Cerebellar nuclear complex (tissue), 1 donor: ENCODE results near the gene NUP210L.

Experiments
- DNase-seq, 2 experiments: peaks; one replicate each; lab custom pipeline; 2025; lab: John Stamatoyannopoulos, UW

Gene NUP210L

DNA sequence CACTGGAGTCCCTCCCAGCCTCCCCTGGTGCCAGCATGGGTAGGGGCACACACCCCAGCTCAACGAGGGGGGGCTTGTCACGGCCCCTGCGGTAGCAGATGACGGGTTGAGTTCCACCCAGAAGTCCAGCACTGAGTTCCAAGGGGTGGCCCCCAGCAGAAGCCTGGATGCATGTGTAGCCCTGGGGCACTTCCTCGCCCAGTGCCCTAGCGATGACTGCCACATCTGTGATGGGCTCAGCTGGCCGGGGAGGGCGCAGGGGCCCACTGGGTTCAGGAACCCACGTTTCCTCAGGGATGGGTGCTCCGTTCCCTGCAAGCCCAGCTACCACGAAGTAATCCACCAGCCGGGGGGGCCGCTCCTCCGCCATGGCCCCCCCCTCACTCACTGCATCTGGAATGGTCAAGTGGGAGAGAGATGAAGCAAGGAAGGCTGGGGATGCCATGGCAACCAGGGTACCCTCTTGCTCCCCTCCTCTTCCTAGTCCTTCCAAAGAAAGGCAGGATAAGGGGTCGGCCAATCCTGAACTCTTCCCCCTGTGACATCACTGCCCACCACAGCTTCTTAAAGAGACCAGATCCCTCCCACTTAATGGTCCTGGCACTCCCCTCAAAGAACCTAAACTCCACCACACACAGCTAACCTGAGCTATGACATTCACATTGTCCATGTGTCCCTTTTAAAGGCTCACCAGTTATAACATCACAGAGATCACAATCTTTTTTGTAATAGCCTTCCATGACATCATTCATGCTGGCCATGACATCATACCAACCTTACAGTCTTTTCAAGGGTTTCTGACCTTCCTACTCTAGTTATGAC lies 210.7 kb downstream of the NUP210L start:
- no peak for DNase-seq

DNA sequence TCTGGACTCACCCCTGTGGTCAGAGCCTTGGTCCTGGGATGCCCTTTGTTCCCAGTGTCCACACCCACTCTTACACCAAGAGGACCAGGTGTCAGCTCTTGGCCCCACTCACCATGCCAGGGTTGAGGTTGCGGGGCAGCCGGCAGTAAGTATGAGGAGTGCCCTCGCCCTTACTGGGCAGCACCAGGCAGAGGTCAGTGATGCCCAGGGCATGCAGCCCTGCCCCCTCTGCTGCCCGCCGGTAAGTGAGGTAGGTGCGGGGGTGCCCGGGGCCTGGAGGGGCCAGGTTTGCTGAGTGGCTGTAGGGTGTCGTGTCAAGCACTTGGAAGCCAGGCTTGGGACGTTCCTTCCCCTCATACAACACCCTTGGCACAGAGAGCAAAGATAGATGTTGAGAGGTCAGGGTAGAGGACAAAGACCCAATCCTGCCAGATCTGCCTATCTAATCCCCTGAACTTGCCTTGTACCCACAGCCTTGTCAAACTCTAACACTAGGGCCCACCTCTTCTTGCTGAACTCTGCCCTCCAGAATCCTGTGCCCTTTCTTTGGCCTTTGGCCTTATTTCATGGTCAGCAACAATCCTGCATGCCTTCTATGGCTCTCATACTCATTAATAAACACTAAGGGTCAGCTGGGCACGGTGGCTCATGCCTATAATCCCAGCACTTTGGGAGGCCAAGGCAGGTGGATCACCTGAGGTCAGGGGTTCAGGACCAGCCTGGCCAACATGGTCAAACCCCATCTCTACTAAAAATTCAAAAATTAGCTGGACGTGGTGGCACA lies 211.9 kb downstream of the NUP210L start:
- DNase-seq = no peak
